Measurements from ENCODE around the gene DUSP15. TPM values are rescaled to one million over a fixed set of nuclear protein-coding genes. Genes with fewer than 3 reads are reported as not detected.
"Not testable (repeated sequence)": the region's sequence is repeated elsewhere in the genome, so short reads cannot be mapped to it uniquely, and the experiment has no call there.

DUSP15 gene
- total and polyA plus RNA-seq, 2 of the 8 experiments (the other 6 are each of a cell fraction or from before 2014, with no cell fraction given) = 0.91 to 3.2 TPM

GRCh38 chr20:31918466-31919105, 48.3 kb upstream of the DUSP15 start (continued):
- no peak for TF ChIP-seq ATF2 (IDR thresholded peaks at IDR 0.05; ENCODE audit: low read length)

GRCh38 chr20:31917962-31918412, 47.7 kb upstream of the DUSP15 start:
- H2AK5ac ChIP-seq (ENCODE audit: low read depth, low read length); H3K36me3 ChIP-seq (ENCODE audit: control insufficient read depth in 2 of 4, insufficient read depth in 4 of 4, low read length in 3 of 4); POLR2A ChIA-PET (ENCODE audit: partially characterized antibody); H3K9ac ChIP-seq (replicated peaks in 1 of 4; ENCODE audit: extremely low read depth in 1 of 4, low read depth in 3 of 4, low read length in 3 of 4); H3K4me2 ChIP-seq (ENCODE audit: insufficient read depth in 1 of 2, low read depth in 2 of 2, low read length in 2 of 2); H3K79me2 ChIP-seq (ENCODE audit: control insufficient read depth in 1 of 2, insufficient read depth in 2 of 2, low read length in 2 of 2); H3K4ac ChIP-seq (replicated peaks; ENCODE audit: insufficient read length, low read depth, low read length); DNase-seq (ENCODE audit: low read depth in 1 of 2, low spot score in 2 of 2); H3K23me2 ChIP-seq (ENCODE audit: low read depth, low read length); H3K79me1 ChIP-seq (ENCODE audit: low read depth, low read length); H3K27me3 ChIP-seq (replicated peaks in 1 of 4; ENCODE audit: control insufficient read depth in 3 of 4, extremely low read depth in 1 of 4, insufficient read depth in 3 of 4, low read length in 3 of 4); H4K5ac ChIP-seq (ENCODE audit: insufficient read length, low read depth, low read length); H2BK12ac ChIP-seq (ENCODE audit: low read depth, low read length); H2BK20ac ChIP-seq (ENCODE audit: low read length); H3K27ac ChIP-seq (ENCODE audit: low read depth, low read length); H2BK120ac ChIP-seq (replicated peaks; ENCODE audit: low read depth, low read length); H4K91ac ChIP-seq (replicated peaks; ENCODE audit: insufficient read length, low read length); H3K23ac ChIP-seq (ENCODE audit: insufficient read length); H2BK5ac ChIP-seq (ENCODE audit: low read depth, low read length); H3K4me3 ChIP-seq (ENCODE audit: extremely low read depth in 1 of 4, insufficient read depth in 2 of 4, low read depth in 3 of 4, low read length in 4 of 4); H4K20me1 ChIP-seq (replicated peaks in 1 of 2; ENCODE audit: control insufficient read depth in 1 of 2, insufficient read depth in 2 of 2, low read length in 2 of 2); FAIRE-seq; H3K56ac ChIP-seq (replicated peaks; ENCODE audit: insufficient read length, low read depth, low read length); H3K9me3 ChIP-seq (ENCODE audit: insufficient read depth in 2 of 2, low read depth in 1 of 2, low read length in 1 of 2); H2AFZ ChIP-seq (ENCODE audit: low read length); H3K14ac ChIP-seq (ENCODE audit: insufficient read length); H4K8ac ChIP-seq (ENCODE audit: extremely low read depth, insufficient read depth, low read length); H3K18ac ChIP-seq (ENCODE audit: extremely low read depth, low read length): not testable (repeated sequence)
- CTCF ChIA-PET (ENCODE audit: partially characterized antibody) = interaction anchor here (0.6 to 3.0 kb wide), 7 partner anchors 13 to 94 kb away, joined by 3 to 19 read pairs (median 3); partner anchors contain the start of gene PDRG1
- Histone ChIP-seq H3K4me1 (replicated peaks in 1 of 4; ENCODE audit: control insufficient read depth in 3 of 4, insufficient read depth in 4 of 4, low read length in 3 of 4) (peaks cover 3 to 23% (median 17%) of the 10 kb centered on the region in 4 experiments), H2BK15ac (ENCODE audit: low read length) (0 out of 2 replicates have a peak overlapping the region, but pooled peaks have one; percentile 65)
- 75% methylated on average over 7 of the region's 7 CpGs; no CpG with 5 or more reads in 1 of the 2 experiments for WGBS, 2 experiments (ENCODE audit: extremely low coverage in 1 of 2, insufficient coverage in 1 of 2, insufficient read length in 1 of 2, insufficient replicate concordance in 2 of 2, low coverage in 1 of 2, low lambda C conversion rate in 2 of 2, missing lambda C conversion rate in 1 of 2)

Measured in H1 (cell line).